ENCODE data around the gene ENPP1.

GRCh38 chr6:131776985-131777384, 30.8 kb upstream of the ENPP1 start:
- no peak for TF ChIP-seq POLR2A (IDR thresholded peaks at IDR 0.05)
- no peak for TF ChIP-seq CTCF (IDR thresholded peaks at IDR 0.05)
